Fibroblast of villous mesenchyme (primary cell): Measurements from ENCODE around the gene LINS1. TPM values are rescaled to one million over a fixed set of nuclear protein-coding genes. Genes with fewer than 3 reads are reported as not detected.

Experiments used
- DNase-seq: peaks from one replicate; pipeline ENCODE4 v3.0.0-alpha.2; 2010; ENCODE audit warnings: low read depth
- H3K4me3 ChIP-seq: 2 replicates; pipeline ENCODE4 v1.5.1; 2011; ENCODE audit warnings: low read depth, mild to moderate bottlenecking, low read length
- CTCF ChIP-seq: IDR thresholded peaks from 2 replicates; pipeline ENCODE4 v1.5.1; 2012; ENCODE audit warnings: low read depth, mild to moderate bottlenecking, low read length; ENCODE audit not compliant: insufficient read depth
- total RNA-seq: library from RNA; depleted of rRNA; stranded (reverse); fragments of >200 nt; gene quantifications from 2 replicates; pipeline ENCODE4 v1.2.3, GENCODE V29; 2012

The LINS1 gene
- total RNA-seq, 1 donor: 14.7 TPM

GRCh38 chr15:100547961-100548360, 54.0 kb downstream of the LINS1 start:
- H3K4me3 ChIP-seq: no peak overlapping the region
- no peak for TF ChIP-seq CTCF
- no peak for DNase-seq

- no peak for TF ChIP-seq CTCF
- no peak for DNase-seq
- H3K4me3 ChIP-seq: no peak overlapping the region
These were observed 57.0 kb downstream of the LINS1 start for GRCh38 chr15:100544946-100545345.

- TF ChIP-seq CTCF: no peak
- no peak for DNase-seq
- no peak overlapping the region for H3K4me3 ChIP-seq
These were observed 57.6 kb downstream of the LINS1 start for GRCh38 chr15:100544338-100544841.

GRCh38 chr15:100542290-100542689, 59.7 kb downstream of the LINS1 start:
- no peak for TF ChIP-seq CTCF
- no peak overlapping the region for H3K4me3 ChIP-seq
- no peak for DNase-seq

- no peak for DNase-seq
- H3K4me3 ChIP-seq: no peak overlapping the region
- no peak for TF ChIP-seq CTCF
These were observed 64.7 kb downstream of the LINS1 start for GRCh38 chr15:100537331-100537730.

- H3K4me3 ChIP-seq: no peak overlapping the region
- DNase-seq: no peak
- no peak for TF ChIP-seq CTCF
These were observed 65.3 kb downstream of the LINS1 start for GRCh38 chr15:100536733-100537132.

DNA sequence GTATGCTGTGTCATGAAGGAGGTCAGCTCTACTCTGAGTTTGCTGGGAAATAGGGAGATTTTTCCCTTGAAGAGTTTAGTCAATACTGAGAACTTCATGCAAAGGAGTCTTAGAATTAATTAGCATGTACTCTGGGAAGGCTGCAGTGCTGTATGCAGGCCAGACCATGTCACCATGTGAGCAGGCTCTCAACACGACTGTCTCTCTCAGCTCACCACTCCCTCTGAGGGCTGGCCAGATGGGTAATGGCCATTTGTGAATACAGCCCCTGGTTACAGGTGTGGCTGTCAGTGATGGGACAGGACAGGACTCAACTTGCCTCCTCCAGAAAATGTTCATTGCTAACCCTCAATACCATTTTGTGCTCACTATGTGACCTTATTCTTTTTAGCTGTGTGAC, 68.1 kb downstream of the LINS1 start:
- no peak overlapping the region for H3K4me3 ChIP-seq
- no peak for DNase-seq
- TF ChIP-seq CTCF: no peak
